A549 (cell line): ENCODE data around the gene FAM32A.

Source experiments
- CEBPB ChIP-seq, 2 experiments: fragments of >200 bp in 1 of 2; sonication (Bioruptor Twin) in 1 of 2; formaldehyde crosslinking in 1 of 2; IDR thresholded peaks; 2 replicates each; pipeline ENCODE4 v1.6.1; 2012 to 2016
- EHF ChIP-seq: fragments of 250-450 bp; sonication (Bioruptor Pico); IDR thresholded peaks from 2 replicates; pipeline ENCODE4 v1.5.0; 2020; ENCODE audit warnings: mild to moderate bottlenecking
- EP300 ChIP-seq, 2 experiments: fragments of >200 bp; sonication (Bioruptor Twin); formaldehyde crosslinking; IDR thresholded peaks; 2 replicates in 1 of 2; 3 replicates in 1 of 2; pipeline ENCODE4 v1.6.1; 2016 to 2017
- KDM1A ChIP-seq: fragments of 200-600 bp; sonication (generic); IDR thresholded peaks from 2 replicates; pipeline ENCODE4 v1.6.1; 2016; ENCODE audit warnings: low read depth, mild to moderate bottlenecking
- MAFK ChIP-seq: fragments of 450-650 bp; IDR thresholded peaks from 2 replicates; pipeline ENCODE4 v1.6.1; 2014; ENCODE audit not compliant: partially characterized antibody
- POLR2A ChIP-seq: IDR thresholded peaks from 2 replicates; pipeline ENCODE4 v1.6.1; 2012; ENCODE audit warnings: mild to moderate bottlenecking, low read length
- RCOR1 ChIP-seq: fragments of 150-350 bp; IDR thresholded peaks from 2 replicates; pipeline ENCODE4 v1.6.1; 2014; ENCODE audit warnings: antibody characterized with exemption, low read length, low read depth
- RNF2 ChIP-seq: fragments of 200-600 bp; sonication (generic); IDR thresholded peaks from 2 replicates; pipeline ENCODE4 v1.6.1; 2016; ENCODE audit warnings: low read depth, mild to moderate bottlenecking, antibody characterized with exemption, moderate library complexity, borderline replicate concordance
- TF ChIP-seq, protein P1 (sequence below): fragments of >200 bp; sonication (Bioruptor Twin); formaldehyde crosslinking; IDR thresholded peaks from 3 replicates; pipeline ENCODE4 v1.5.1; 2016

DNA sequence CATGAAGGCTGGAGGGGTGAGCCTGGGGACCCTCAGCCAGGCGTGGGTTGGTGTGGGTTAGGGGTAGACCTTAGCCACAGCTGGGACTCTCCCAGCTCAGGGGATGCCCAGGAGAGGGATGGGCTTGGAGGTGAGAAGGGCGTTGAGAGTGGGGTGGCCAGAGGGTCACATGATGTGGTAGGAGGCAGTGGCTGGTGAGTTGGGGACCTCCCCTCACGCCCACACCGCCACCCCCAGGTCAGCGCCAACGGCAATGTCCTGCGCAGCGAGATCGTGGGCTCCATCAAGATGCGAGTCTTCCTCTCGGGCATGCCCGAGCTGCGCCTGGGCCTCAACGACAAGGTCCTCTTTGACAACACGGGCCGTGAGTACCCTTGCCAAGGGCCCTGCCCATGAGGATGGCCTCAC is 41.0 kb downstream of the FAM32A start:
- TF ChIP-seq RNF2 (no peak), POLR2A (no peak), CEBPB (IDR thresholded peaks at IDR 0.05) (no peak), EHF (CRISPR knock-in tag) (no peak), EP300 (IDR thresholded peaks at IDR 0.05) (no peak), RCOR1 (no peak), MAFK (no peak), KDM1A (no peak)
- TF ChIP-seq, protein P1, sequence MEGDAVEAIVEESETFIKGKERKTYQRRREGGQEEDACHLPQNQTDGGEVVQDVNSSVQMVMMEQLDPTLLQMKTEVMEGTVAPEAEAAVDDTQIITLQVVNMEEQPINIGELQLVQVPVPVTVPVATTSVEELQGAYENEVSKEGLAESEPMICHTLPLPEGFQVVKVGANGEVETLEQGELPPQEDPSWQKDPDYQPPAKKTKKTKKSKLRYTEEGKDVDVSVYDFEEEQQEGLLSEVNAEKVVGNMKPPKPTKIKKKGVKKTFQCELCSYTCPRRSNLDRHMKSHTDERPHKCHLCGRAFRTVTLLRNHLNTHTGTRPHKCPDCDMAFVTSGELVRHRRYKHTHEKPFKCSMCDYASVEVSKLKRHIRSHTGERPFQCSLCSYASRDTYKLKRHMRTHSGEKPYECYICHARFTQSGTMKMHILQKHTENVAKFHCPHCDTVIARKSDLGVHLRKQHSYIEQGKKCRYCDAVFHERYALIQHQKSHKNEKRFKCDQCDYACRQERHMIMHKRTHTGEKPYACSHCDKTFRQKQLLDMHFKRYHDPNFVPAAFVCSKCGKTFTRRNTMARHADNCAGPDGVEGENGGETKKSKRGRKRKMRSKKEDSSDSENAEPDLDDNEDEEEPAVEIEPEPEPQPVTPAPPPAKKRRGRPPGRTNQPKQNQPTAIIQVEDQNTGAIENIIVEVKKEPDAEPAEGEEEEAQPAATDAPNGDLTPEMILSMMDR, result no peak
